Omental fat pad (tissue), 4 donors: ENCODE results near the gene CEP57L1. TPM values are rescaled to one million over a fixed set of nuclear protein-coding genes. Genes with fewer than 3 reads are reported as not detected.

Experiments used
- ATAC-seq: fragments of 150-250 bp; one replicate; pipeline ENCODE4 v1.9.1; 2016; ENCODE audit warnings: mild to moderate bottlenecking, moderate library complexity; ENCODE audit not compliant: low FRiP score
- DNase-seq: peaks from one replicate; pipeline ENCODE4 v3.0.0-alpha.2; 2019; ENCODE audit warnings: low spot score
- total RNA-seq, 4 donors: library from RNA; depleted of rRNA; stranded (reverse); fragments of >200 nt; gene quantifications; one replicate each; pipeline ENCODE4 v1.1.0, GENCODE V29; 2016
- TF ChIP-seq, protein P1 (sequence below), 3 donors: fragments of 450-650 bp; IDR thresholded peaks; one replicate each; pipeline ENCODE4 v1.5.1; 2016 to 2017; ENCODE audit warnings: antibody characterized with exemption in 3 of 3, mild to moderate bottlenecking in 3 of 3, moderate library complexity in 2 of 3

Gene CEP57L1
- total RNA-seq = 10 to 100 TPM in 3 of 4 donors, 1 to 10 TPM in 1; 7.8 to 25.6 (median 19.6) TPM

DNA sequence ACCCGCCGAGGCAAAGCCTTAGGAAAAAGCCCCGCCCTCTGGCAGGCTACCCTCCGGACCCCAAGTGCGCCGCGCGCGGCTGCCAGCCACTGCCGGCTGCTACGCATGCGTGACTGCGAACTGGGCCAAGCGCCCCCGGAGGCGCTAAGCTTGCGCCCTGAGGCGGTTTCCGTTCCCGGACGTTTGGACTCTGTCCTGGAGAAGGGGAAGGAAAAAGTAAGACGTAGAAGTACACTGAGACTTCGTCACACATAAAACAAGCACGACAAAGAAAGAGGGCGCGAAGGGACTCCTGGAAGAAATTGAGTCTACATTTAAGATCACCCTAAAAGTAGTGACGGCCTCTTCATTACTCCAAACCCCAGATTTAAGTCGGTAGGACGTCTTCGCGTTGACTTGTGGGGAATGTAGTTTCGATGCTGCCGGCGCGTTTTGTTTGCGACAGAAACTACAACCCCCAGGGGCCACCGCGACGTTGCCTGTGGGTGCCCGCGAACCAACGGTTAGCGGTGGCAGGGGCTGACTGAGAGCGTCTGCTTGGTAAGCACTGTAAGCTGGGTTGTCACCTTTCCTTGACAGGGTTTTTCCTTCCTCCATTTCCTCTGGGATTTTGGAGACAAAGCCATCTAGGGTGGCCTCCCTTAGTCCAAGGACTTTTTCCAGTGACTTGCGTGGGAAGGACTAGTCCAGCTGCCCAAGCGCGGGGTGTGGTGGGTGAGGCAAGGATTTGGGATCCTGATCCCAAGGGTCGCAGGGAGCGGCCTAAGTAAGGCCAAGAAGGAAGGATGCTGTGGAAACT is at the start of gene CEP57L1:
TSS of gene CEP57L1 (plus strand) at position 472 of the 799 bp plus-strand sequence. CDS start 49,715 bp downstream, outside the sequence.
- TF ChIP-seq, protein P1, sequence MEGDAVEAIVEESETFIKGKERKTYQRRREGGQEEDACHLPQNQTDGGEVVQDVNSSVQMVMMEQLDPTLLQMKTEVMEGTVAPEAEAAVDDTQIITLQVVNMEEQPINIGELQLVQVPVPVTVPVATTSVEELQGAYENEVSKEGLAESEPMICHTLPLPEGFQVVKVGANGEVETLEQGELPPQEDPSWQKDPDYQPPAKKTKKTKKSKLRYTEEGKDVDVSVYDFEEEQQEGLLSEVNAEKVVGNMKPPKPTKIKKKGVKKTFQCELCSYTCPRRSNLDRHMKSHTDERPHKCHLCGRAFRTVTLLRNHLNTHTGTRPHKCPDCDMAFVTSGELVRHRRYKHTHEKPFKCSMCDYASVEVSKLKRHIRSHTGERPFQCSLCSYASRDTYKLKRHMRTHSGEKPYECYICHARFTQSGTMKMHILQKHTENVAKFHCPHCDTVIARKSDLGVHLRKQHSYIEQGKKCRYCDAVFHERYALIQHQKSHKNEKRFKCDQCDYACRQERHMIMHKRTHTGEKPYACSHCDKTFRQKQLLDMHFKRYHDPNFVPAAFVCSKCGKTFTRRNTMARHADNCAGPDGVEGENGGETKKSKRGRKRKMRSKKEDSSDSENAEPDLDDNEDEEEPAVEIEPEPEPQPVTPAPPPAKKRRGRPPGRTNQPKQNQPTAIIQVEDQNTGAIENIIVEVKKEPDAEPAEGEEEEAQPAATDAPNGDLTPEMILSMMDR (IDR thresholded peaks at IDR 0.05) = no peak
- ATAC-seq (peak; percentile 80), DNase-seq (peak; percentile 85)

DNA sequence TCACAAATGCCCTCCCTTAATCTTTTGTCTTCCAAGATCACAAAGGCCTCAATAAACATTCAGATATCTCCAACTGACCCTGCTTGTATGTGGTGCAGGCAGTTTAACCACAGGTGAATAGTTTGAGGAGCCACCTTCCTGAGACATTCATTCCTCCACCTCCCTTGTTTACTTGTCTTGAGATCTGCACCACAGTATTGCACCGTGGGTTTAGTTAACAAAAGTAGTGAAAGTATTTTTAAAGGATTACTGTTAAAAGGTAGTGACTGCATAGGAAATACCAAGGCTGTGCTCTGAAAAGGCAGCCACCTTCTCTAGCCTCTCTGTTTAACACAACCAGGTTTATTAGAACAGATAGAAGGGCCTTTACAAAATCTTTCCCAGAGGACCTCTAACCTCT is 47.1 kb upstream of the CEP57L1 start:
- DNase-seq = no peak
- TF ChIP-seq, protein P1 (IDR thresholded peaks at IDR 0.05) = no peak
- ATAC-seq = no peak

DNA sequence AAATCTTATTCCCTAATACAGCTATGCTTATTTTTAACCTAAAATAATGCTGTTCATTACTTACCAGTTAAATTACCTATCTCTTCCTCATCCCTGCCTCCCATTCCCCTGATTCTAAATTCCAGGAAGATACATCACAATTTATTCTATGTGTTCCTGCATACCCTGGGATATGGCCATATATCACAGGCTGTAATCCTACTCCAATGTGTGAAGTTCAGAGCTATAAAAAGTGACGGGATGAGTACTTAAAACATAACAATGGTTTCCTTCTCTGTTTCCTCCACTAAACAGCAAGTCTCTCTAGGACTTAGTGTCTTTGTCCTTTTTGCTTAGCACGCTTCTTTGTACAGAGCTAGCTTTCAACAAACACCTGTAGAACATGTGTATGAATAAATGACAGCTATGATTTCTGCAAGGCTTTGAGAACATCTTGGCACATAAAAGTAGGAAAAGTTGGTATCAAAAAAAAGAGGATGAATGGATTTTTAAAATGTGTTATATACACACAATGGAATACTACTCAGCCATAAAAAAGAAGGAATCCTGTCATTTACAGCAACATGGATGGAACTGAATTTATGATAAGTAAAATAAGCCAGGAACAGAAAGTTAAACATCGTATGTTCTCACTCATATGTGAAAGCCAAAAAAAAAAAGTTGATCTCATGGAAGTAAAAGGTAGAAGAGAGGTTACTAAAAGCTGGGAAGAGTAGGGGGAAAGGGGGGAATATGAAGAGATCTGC is 46.5 kb upstream of the CEP57L1 start:
- DNase-seq (no peak), ATAC-seq (no peak)
- TF ChIP-seq, protein P1 (IDR thresholded peaks at IDR 0.05) = no peak

DNA sequence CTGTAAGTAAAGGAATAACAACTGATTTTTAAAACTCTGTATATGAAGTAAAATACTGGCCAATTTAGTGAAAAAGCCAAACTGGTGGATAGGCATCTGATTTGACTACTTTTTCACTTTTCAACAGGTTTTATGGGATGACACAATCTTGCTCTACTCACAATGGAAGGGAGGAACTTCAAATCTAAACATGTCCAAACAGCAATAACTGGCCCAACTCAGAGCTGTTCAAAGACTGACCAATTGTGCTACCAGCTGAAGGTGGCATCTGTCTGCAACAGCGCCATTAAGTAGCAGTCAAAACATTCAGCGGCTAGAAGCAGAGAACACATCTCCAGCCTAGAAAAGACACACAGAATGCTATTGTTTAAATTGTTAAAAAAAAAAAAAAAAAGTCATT is 45.3 kb upstream of the CEP57L1 start:
- ATAC-seq (no peak), DNase-seq (no peak)
- TF ChIP-seq, protein P1 (IDR thresholded peaks at IDR 0.05) = no peak

DNA sequence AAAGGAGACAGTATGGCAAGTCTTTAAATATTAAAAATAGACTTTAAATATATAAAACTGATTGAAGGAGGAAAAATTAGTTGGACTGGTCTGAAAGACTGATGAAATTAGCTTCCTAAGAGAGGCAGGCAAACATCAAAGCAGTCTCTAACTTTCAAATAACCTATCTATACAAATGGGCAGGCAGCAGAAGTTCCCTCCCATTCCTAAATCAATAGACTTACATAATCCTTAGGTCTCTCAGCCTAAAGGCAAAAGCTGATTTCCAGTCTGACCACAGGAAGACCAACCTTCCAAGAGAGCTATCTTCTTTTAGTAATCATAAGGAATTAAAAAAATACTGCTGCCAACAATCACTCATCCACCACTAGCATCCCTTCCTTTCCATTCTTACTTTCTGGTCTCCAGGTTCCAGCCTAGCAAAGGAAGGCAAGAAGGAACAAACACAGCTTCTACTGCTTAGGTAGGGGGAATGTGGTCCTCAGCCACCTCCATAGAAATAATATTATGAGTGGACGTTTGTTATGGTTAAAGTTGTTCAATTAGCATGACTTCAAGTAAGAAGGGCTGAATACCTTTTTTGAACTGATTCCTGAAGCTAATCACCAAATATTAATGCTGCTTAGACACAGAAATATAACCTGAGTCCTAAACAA is 44.7 kb upstream of the CEP57L1 start:
- DNase-seq (no peak), ATAC-seq (no peak)
- TF ChIP-seq, protein P1 (IDR thresholded peaks at IDR 0.05) = no peak

DNA sequence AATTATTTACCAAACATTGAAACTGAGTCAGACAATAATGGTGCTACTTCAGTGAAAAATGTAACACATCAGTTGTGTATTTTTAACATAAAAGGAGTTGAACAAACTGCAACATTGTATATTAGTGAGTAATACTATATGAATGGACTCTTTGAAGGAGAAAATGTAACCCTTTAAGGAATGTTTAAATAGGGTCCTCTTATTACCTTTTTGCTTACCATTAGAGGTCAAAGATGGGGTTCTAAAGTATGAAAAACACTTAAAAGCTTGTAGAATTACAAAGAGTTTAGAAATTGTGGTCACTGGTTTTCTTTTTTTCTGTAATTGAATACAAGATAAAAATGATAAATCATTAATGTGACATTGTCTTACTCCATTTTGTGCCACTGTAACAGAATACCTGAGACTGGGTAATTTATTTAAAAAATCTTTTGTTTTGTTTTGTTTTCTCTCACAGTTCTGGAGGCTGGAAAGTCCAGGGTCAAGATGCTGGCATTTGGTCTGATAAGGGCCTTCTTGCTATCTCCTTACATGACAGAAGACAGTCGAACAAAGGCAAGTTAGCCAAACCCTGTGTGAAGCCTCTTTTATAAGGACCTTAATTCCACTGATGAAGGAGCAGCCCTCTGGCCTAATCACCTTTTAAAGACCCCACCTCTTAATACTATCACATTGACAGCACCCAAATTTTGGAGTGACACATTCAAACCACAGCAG is 43.8 kb upstream of the CEP57L1 start:
- TF ChIP-seq, protein P1 (IDR thresholded peaks at IDR 0.05) = no peak
- DNase-seq (no peak), ATAC-seq (no peak)
